Endometrial microvascular endothelial cells (primary cell): ENCODE results near the gene CPNE8. TPM values are rescaled to one million over a fixed set of nuclear protein-coding genes. Genes with fewer than 3 reads are reported as not detected.
"Not testable (repeated sequence)": the region's sequence is repeated elsewhere in the genome, so short reads cannot be mapped to it uniquely, and the experiment has no call there.

ENCODE experiments used
- in situ Hi-C: cut with HindIII; loops from 2 replicates; pipeline ENCODE4 v1.10.0; 2017; ENCODE audit warnings: low sequenced_read_pairs, low pct_unique_long_range_greater_than_20kb; ENCODE audit errors: inconsistent ontology term
- total RNA-seq: library from RNA; depleted of rRNA; stranded (reverse); fragments of >200 nt; gene quantifications from one replicate; pipeline ENCODE4 v1.2.3, GENCODE V29; 2015; ENCODE audit errors: inconsistent ontology term

The CPNE8 gene
- total RNA-seq, 1 donor from 2014 or later: 11.8 TPM

DNA sequence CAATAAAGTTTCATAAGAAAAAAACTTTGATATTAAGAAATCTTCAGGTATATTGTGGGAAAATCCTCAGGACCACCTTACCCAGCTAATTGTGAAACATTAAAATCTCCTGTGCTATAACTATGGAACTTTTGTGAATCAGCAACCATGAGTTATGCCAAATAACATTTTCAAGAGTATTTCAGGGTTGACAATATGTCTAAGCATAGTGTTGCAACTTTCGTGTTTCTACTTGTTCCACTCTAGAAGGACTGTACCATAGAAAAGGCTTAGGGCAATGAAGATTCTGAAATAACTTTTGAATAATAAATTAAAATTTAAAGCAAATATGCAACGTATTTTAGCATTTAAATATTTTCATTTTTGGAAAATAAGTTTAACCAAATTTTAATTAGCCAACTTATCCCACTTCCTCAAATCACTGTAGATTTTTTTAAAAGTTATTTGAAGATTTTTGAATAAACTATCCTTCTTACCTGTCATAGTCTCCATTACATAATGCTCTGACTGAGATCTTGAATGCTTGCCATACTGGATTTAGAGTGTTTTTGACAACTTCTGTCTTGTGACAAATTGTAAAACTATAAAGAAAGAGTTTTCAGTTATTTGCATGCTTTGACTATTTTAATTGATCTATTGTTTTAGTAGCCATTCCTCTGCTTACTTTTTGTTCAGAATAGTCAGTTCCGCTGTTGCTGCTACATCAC is 143.6 kb downstream of the CPNE8 start:
- in situ Hi-C loops: no loop called here

DNA sequence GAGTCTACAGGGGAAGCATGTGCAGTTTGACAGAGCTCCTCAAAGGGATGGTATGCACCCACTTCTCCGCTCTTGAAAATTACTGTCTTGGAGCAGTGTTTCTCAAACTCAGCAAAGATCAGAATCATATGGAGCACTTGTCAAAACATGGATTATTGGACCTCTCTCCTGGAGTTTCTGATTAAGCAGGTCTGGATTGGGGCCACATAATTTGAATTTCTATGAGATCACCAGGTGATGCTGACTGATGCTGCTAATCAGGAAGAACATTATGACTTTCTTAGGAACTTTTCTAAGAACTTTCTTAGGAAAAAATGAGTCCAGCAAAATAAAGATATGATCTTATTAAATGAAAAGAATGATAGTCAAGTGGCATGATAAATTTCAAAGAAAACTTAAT is 144.3 kb downstream of the CPNE8 start:
- in situ Hi-C loops: no loop called here

DNA sequence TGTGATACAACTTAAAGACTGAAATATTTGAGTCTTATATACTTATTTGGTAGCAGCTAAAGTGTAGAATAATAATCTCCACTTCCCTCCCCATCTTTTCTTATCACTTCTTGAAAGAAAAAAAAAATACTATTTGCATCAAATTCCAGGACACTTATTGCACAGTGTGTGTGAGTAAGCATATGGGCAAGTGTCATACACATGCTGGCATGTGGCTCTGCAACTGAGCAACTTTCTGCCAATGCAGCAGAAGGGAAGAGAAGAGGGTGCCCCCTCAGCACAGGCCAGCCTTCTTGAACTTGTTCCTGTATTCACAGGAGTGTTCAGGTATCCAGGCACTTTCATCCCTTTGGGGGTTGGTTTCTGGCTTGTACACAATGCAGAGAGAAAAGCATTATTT is 145.8 kb downstream of the CPNE8 start:
- in situ Hi-C loops: no loop called here

DNA sequence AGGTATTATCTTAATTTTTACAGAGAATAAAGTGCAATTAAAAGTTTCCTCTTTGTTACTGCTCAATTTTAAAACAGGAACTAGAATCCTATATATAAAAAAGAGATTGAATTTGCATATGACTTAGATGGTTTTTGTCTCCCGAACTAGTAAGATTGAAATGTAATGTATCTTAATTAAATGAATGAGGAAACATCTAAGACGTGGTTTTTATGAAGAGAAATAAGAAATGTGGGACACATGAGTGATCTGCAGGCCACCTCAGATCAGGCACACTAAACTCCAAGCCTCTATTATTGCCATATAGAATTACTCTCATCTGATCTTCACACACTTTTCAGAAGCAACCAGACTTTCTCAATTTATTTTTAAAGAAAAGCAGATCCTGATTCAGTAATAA is 158.6 kb downstream of the CPNE8 start:
- in situ Hi-C loops: no loop called here

DNA sequence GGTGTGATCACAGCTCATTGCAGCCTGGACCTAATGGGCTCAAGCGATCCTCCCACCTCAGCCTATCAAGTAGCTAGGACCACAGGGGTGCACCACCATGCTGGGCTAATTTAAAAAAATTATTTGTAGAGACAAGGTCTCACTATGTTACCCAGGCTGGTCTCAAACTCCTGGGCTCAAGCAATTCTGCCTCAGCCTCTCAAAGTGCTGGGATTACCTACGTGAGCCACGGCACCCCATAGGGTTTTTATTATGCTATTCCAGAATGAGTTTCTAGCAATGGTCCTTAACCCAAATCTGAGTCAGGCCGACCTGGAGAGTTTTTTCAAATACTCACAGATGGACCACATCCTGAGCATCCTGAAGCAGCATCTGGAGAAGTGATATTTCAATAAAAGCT is 159.8 kb downstream of the CPNE8 start:
- in situ Hi-C loops: no loop called here

DNA sequence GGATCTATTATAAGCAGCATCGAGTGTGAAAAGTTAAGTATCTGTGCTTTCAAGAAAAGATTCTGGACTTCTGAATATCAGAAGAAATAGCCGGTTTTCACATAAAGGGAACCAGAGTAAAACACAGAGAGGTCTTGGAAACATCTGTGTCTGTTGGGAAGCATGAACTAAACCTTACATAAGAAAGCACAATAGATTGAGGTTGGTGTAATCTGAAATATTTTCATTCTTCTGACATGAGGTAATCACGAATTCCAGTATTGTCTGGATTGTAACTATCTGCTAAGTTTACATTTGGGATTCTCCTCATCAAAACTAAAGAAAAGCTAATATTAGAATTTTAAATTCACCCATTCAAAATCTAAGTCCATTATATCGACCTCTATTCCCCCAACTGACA is 161.3 kb downstream of the CPNE8 start:
- in situ Hi-C loops: no loop called here

DNA sequence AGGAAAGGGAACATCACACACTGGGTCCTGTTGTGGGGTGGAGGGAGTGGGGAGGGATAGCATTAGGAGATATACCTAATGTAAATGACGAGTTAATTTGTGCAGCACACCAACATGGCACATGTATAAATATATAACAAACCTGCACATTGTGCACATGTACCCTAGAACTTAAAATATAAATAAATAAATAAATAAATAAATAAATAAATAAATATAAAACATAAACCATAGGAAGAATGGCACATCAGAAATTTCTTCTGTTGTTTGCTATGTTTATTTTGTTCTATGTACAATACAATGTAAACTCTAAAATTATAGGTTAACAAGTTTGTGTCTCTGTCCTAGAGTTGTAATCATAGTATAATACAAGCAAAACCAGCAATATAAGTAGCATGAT is 162.9 kb downstream of the CPNE8 start:
- in situ Hi-C loops: not testable (repeated sequence)

DNA sequence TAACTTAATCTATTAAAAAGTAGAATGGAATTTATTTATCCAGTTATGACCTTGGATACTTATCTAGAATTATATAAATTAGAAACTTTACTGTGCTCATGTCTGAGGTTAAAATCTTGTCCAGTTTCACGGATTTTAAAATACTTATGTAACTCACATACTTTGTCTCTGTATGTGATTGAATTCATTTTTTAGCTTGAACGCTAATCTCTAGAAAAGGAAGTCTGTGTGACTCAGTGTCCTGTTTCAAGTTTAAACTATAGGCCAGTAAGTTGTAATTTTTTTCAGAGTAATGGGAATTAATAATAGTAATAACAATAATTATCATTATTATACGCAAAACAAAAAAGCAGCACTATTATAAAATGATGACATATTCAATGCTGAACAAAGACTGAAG is 168.6 kb downstream of the CPNE8 start:
- in situ Hi-C loops: no loop called here

DNA sequence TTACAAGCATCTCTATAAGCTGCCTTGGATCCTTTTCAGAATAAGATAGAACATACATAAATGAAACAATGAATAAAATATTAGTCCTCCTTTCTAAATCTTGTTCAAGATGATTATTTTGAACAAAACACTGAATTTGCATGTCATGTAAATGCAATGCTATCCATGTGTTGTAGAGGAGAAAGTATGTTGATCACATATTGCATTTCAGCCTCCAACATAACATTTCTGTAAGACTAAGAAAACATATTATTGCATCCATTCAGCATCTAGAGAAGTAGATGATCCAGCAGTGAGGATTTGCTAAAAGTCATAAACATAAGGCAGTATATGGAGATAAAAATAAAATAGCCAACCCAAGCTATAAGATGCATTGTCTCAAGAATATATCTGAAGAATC is 172.6 kb downstream of the CPNE8 start:
- in situ Hi-C loops: no loop called here

DNA sequence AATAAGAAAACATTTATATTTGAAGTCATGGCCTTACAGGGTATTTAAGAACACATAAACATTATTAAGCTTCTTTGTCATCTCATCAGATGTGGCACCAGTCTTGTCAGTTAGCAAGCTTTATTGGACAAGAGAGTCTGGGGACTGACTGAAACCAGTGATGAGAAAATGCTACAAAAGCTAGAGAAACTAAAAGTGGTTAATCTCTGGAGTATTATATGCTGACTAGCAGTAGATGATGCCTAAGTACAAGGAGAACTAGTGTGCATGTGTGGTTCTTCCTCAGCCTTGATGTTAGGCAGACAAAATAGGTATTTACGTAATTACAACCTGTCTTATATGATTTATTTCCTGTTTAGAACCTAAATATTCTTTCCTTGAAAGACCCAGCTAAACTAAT is 176.5 kb downstream of the CPNE8 start:
- in situ Hi-C loops: no loop called here

DNA sequence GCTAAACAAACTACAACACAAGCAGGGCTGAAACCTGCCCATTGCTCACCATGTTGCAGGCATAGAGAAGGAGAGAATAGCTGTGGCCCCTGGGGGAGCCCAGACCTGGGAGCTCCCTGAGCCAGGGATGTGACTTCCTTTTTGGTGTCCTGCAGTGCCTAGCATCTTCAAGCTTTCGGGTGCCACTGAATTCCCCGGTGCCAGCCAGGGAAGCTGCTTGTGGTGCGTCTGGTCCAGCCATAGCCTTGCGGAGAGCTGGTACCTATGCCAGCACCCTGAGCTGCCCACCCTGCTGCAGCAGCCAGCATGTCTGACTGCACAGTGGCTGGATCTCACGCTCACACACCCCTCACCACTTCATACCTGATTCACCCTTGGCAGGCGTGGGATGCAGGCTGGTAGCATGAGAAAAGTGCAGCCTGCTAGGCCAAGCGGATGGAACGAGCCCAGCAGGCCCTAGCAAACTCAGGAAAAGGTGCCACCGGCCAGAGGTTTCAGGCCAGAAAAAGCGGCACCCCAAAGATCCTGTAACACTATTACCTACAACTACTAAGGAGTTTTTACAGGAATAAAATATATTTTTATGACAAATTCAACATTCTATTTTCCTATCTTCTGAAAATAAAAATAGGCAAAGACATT is 183.7 kb downstream of the CPNE8 start:
- in situ Hi-C loops: no loop called here

DNA sequence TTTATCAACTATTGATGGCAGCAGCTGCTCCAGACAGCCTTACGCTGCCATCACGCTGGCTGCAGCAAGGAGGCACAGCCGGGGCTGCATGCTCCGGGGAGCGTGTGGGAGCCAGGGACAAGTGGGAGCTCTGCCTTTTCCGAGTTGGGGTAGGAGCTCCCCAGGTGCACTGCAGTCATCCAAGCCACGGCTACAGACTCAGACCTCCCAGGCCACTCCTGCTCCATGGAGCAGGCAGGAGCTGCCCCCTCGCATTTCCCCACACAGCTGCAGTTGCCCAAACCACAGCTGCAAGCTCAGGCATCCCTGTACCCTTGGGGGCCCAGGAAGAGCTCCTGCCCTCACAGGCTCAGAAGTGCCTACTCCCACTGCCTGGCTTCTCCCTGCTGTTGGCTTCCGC is 184.7 kb downstream of the CPNE8 start:
- in situ Hi-C loops: no loop called here

DNA sequence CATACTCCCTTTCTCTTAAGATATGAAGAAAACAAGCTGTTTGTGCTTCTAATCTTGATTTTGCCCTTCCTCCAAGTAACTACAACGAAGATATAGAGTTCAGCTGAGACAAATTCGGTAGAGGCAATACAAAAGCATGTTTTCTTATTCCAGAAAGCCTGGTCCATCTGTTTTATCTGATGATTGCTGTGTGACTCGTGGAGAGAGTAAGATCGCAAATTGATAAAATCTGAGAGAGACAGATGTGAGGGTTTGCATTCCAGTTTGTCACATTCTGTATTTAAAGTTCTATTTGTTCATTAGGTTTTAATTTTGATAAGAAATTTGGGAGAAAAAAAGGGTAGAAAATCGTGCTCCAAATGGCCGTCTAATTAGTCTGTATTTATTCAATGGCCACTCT is 192.1 kb downstream of the CPNE8 start:
- in situ Hi-C loops: no loop called here

DNA sequence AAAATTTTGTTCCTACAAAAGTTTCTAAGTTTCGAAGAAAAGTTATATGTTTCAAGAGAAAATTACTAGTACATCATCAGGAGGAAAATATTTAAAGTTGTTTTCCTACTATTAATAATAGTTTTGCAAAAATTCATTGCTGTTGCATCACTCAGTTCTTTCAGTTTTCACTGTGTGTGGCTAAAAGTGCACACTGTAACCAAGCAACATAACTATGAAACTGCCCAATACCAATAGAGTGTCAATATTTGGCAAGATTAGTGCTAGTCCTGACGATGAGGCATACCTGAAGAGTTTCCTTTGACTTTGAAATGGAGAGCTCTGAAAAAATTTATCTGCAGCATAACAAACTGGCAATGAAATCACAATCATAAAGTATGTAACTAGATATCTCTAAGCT is 194.3 kb downstream of the CPNE8 start:
- in situ Hi-C loops: no loop called here

DNA sequence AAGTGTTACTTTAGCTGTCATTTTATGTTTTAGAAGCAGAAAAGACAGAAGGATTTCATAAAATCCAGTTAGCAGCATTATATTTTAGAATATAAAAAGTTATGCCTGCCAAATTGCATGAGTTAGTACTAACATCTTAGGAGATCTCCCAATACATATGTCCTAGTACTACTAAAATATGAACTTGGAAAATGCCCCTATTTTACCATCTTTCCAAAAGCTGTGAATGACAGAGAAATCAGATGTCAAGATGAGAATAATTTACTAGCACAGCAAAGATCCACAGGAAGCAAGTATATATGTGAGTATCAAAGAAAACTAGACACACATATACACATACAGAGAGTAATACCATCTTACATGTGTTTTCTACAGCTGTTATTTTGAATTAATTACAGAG is 196.9 kb downstream of the CPNE8 start:
- in situ Hi-C loops: no loop called here

DNA sequence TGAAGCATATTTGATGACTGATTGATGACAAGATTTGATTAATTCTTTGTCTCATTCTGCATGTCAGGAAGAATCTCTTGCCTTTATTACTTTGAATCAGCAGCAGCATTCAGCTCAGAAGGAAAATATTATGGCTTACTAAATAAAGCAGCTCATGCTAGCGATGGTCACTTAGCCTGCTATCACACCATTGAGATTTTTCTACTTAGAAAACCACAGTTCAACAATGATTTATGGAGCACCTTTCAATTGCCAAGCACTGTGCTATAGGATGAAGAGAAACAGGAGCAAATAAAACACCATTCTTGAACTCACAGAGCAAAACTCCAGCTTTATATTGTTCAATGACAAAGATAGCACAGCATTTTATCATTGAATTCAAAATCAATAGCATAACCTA is 197.7 kb downstream of the CPNE8 start:
- in situ Hi-C loops: no loop called here

DNA sequence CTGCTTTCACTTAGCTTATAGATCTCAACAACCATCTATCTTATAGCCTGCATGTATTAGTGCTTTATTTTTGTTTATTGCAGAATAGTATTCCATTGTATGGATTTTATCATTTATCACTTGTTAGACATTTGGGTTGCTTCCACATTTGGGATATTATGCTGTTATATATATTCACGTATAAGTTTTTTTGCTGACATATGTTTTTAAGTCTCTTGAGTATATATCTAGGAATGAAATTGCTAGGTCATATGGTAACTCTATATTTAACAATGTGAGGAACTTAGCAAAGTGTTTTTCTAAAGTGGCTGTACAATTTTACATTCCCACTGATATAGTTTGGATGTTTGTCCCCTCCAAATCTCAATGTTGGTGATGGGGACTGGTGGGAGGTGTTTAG is 208.1 kb downstream of the CPNE8 start:
- in situ Hi-C loops: no loop called here

DNA sequence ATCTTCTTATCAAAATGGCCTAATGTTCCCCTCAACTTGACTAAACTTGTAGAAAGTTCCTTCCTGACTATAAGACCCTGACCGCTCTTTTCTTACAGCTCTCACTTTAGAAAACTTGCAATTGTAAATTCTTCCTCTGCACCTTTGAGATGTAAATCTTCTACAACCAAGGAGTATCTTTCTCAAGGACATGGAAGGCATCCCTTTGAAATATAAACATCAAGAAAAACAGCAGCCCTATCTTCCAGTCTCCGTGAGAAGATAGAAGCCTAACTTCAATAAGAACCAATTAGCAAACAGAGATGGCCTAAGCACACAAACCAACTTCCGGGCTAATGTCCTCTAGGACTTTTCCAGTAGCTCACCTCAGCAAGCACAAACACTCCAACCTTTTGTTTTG is 210.3 kb downstream of the CPNE8 start:
- in situ Hi-C loops: no loop called here

DNA sequence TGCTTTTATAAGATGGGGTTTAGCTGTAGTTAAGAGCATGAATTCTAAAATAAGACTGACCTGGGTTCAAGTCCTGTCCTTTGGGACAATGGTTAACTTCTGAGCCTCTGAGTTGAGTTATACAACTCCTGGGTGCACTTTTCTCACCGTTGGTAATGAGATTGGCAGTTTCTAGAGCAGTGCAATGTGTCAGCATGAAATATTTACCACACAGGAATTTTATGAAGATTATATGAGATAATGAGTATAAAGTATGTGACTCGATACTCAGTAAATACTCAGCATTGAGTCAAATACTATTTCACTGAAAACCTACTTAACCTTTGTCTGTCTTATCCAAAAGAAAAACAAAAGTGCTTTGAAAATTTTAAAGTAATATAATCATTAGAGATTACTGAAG is 214.2 kb downstream of the CPNE8 start:
- in situ Hi-C loops: no loop called here

DNA sequence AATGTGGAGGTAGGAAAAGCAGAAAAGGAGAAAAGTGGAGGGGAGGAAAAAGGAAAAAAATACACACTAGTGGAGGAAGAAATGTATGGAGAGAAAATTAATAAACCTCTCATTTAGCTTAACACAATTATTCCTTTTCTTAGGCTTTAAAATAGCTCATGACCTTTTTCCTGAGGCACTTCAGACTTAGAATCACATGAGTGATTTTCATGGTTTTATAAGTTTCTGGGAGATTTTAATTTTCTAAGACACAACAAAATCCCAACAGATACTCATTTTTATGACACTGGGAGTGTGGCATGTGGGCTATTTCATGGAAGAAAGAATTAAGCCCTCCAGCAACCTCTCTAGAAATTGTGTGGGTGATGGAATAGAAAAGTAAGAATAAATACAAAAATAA is 214.7 kb downstream of the CPNE8 start:
- in situ Hi-C loops: no loop called here

DNA sequence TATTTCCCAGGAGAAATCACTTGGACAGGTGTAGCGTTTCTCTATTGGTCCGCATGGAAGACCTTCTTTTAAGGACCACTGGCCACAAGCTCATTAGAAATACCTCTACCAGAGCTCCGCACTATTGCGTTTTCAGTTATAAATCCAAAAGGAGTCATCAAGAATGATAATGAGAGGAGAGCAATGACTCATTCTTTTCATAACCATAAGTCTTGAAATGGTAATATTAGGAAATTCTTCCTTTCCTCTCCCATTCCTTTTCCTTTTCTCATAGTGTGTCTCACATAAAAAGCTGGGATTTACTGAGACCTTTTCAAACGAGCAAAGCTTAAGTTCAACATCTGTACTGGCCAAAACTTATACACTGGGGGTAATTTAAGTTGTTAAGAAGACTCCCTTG is 215.7 kb downstream of the CPNE8 start:
- in situ Hi-C loops: no loop called here
